Measurements from ENCODE around the gene CCDC142. TPM values are rescaled to one million over a fixed set of nuclear protein-coding genes. Genes with fewer than 3 reads are reported as not detected.

Gene CCDC142
- total and polyA plus RNA-seq, 9 of the 15 experiments (the other 6 are each of a cell fraction or from before 2014, with no cell fraction given): 0.55 to 11.7 (median 7.2) TPM

GRCh38 chr2:74454654-74455511, 27.9 kb downstream of the CCDC142 start, which contains the start of gene INO80B (continued):
- TF ChIP-seq EP300 (IDR thresholded peaks at IDR 0.05; ENCODE audit: low read length): no peak; the same call in none of the 2 replicates
- TF ChIP-seq HSF4 (CRISPR knock-in tag; IDR thresholded peaks at IDR 0.05; ENCODE audit: borderline replicate concordance): no peak
- TF ChIP-seq IRF1 (CRISPR knock-in tag; IDR thresholded peaks at IDR 0.05; ENCODE audit: borderline replicate concordance): no peak
- TF ChIP-seq ZNF655 (CRISPR knock-in tag; IDR thresholded peaks at IDR 0.05): no peak
- TF ChIP-seq BRD4 (IDR thresholded peaks at IDR 0.05): 0 out of 2 replicates have a peak, but pooled peaks have one; percentile 68
- TF ChIP-seq KLF6 (CRISPR knock-in tag; IDR thresholded peaks at IDR 0.05; ENCODE audit: borderline replicate concordance): peak; percentile 17; the same call in 1 of the 2 replicates
- no peak for TF ChIP-seq HDAC8 (tag; IDR thresholded peaks at IDR 0.05)
- TF ChIP-seq NFIC (IDR thresholded peaks at IDR 0.05): peak; percentile 57
- TF ChIP-seq PTTG1 (tag; IDR thresholded peaks at IDR 0.05; ENCODE audit: low read depth): no peak
- TF ChIP-seq GATAD2A (IDR thresholded peaks at IDR 0.05): no peak
- TF ChIP-seq RFX7 (CRISPR knock-in tag; IDR thresholded peaks at IDR 0.05): no peak
- peak; percentile 75 to 98; a peak in 3 of 4 replicates for TF ChIP-seq HDAC1 (IDR thresholded peaks at IDR 0.05)
- TF ChIP-seq, protein P1, sequence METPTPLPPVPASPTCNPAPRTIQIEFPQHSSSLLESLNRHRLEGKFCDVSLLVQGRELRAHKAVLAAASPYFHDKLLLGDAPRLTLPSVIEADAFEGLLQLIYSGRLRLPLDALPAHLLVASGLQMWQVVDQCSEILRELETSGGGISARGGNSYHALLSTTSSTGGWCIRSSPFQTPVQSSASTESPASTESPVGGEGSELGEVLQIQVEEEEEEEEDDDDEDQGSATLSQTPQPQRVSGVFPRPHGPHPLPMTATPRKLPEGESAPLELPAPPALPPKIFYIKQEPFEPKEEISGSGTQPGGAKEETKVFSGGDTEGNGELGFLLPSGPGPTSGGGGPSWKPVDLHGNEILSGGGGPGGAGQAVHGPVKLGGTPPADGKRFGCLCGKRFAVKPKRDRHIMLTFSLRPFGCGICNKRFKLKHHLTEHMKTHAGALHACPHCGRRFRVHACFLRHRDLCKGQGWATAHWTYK (CRISPR knock-in tag; IDR thresholded peaks at IDR 0.05): 0 out of 2 replicates have a peak, but pooled peaks have one; percentile 53
- TF ChIP-seq, protein P2, sequence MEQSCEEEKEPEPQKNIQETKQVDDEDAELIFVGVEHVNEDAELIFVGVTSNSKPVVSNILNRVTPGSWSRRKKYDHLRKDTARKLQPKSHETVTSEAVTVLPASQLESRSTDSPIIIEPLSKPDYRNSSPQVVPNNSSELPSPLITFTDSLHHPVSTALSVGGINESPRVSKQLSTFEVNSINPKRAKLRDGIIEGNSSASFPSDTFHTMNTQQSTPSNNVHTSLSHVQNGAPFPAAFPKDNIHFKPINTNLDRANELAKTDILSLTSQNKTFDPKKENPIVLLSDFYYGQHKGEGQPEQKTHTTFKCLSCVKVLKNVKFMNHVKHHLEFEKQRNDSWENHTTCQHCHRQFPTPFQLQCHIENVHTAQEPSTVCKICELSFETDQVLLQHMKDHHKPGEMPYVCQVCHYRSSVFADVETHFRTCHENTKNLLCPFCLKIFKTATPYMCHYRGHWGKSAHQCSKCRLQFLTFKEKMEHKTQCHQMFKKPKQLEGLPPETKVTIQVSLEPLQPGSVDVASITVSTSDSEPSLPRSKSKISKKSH (CRISPR knock-in tag; IDR thresholded peaks at IDR 0.05): no peak
- TF ChIP-seq, protein P3, sequence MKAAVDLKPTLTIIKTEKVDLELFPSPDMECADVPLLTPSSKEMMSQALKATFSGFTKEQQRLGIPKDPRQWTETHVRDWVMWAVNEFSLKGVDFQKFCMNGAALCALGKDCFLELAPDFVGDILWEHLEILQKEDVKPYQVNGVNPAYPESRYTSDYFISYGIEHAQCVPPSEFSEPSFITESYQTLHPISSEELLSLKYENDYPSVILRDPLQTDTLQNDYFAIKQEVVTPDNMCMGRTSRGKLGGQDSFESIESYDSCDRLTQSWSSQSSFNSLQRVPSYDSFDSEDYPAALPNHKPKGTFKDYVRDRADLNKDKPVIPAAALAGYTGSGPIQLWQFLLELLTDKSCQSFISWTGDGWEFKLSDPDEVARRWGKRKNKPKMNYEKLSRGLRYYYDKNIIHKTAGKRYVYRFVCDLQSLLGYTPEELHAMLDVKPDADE (conservative IDR thresholded peaks at IDR 0.05; ENCODE audit: control insufficient read depth, low read depth, low read length): peak; percentile 93
- TF ChIP-seq CTCFL (IDR thresholded peaks at IDR 0.05; ENCODE audit: borderline replicate concordance, insufficient read depth, low read depth, low read length, poor library complexity, severe bottlenecking): no peak
- peak; percentile 97 for TF ChIP-seq RFX1 (IDR thresholded peaks at IDR 0.05)
- no peak for TF ChIP-seq ZSCAN32 (CRISPR knock-in tag; IDR thresholded peaks at IDR 0.05)

All from K562 (cell line).